SU-DHL-6 (cell line): ENCODE results near the gene SNRNP200.

Source experiments
- H2AFZ ChIP-seq: fragments of 200-600 bp; sonication (generic); 2 replicates; pipeline ENCODE4 v1.6.1; 2014; ENCODE audit warnings: low read depth, mild to moderate bottlenecking, moderate library complexity, mixed read lengths, antibody characterized with exemption, low read length; ENCODE audit not compliant: severe bottlenecking
- H3F3A ChIP-seq: fragments of 200-600 bp; shearing (Covaris generic); 2 replicates; pipeline ENCODE4 v1.6.0; 2016; ENCODE audit warnings: antibody characterized with exemption, mild to moderate bottlenecking; ENCODE audit not compliant: insufficient read depth
- H3K27ac ChIP-seq: fragments of 200-600 bp; sonication (generic); 2 replicates; pipeline ENCODE4 v1.5.1; 2016; ENCODE audit warnings: low read depth, mild to moderate bottlenecking, low read length, moderate library complexity, mixed read lengths
- H3K27me3 ChIP-seq: fragments of 200-600 bp; sonication (generic), shearing (Covaris generic); 2 replicates; pipeline ENCODE4 v1.6.0; 2014; ENCODE audit warnings: mild to moderate bottlenecking, low read length
- H3K36me3 ChIP-seq: fragments of 200-600 bp; sonication (generic); 2 replicates; pipeline ENCODE4 v1.6.1; 2014; ENCODE audit warnings: mild to moderate bottlenecking, low read length, mixed read lengths
- H3K4me2 ChIP-seq: fragments of 300-600, 200-600 bp; shearing (Covaris generic), sonication (generic); 2 replicates; pipeline ENCODE4 v1.6.0; 2014; ENCODE audit warnings: low read length, low read depth, mild to moderate bottlenecking; ENCODE audit not compliant: poor library complexity, severe bottlenecking
- H3K4me3 ChIP-seq: fragments of 200-600 bp; sonication (generic); 2 replicates; pipeline ENCODE4 v1.5.1; 2014; ENCODE audit warnings: antibody characterized with exemption, low read length, mild to moderate bottlenecking, mixed read lengths; ENCODE audit not compliant: insufficient read depth, poor library complexity, severe bottlenecking
- H3K79me2 ChIP-seq: fragments of 200-600 bp; sonication (generic); 2 replicates; pipeline ENCODE4 v1.6.1; 2014; ENCODE audit warnings: mild to moderate bottlenecking, low read length, moderate library complexity; ENCODE audit not compliant: insufficient read depth
- H3K9ac ChIP-seq: fragments of 200-600 bp; sonication (generic); 2 replicates; pipeline ENCODE4 v1.7.0; 2014; ENCODE audit warnings: mild to moderate bottlenecking, low read length
- H3K9me2 ChIP-seq: fragments of 200-600 bp; sonication (generic); replicated peaks from 2 replicates; pipeline ENCODE4 v1.6.1; 2014; ENCODE audit warnings: low read length; ENCODE audit not compliant: insufficient read depth
- H3K9me3 ChIP-seq: fragments of 200-600 bp; sonication (generic); 2 replicates; pipeline ENCODE4 v1.6.1; 2014; ENCODE audit warnings: low read length, mixed read lengths; ENCODE audit not compliant: insufficient read depth
- H4K20me1 ChIP-seq: fragments of 200-600 bp; sonication (generic); 2 replicates; pipeline ENCODE4 v1.6.1; 2014; ENCODE audit warnings: low read depth, mild to moderate bottlenecking, antibody characterized with exemption, low read length, moderate library complexity, mixed read lengths
- EZH2phosphoT487 ChIP-seq: fragments of 200-600 bp; sonication (generic), shearing (Covaris generic); conservative IDR thresholded peaks from 2 replicates; pipeline ENCODE4 v1.6.1; 2018; ENCODE audit warnings: mild to moderate bottlenecking, antibody characterized with exemption, low read length, moderate library complexity, mixed read lengths
- TF ChIP-seq, protein P1 (sequence below): fragments of 200-600 bp; sonication (generic); IDR thresholded peaks from one replicate; pipeline ENCODE4 v1.5.1; 2017; ENCODE audit warnings: antibody characterized with exemption, mild to moderate bottlenecking, low read length, moderate library complexity; ENCODE audit not compliant: insufficient read depth, poor library complexity, severe bottlenecking

The SNRNP200 gene

DNA sequence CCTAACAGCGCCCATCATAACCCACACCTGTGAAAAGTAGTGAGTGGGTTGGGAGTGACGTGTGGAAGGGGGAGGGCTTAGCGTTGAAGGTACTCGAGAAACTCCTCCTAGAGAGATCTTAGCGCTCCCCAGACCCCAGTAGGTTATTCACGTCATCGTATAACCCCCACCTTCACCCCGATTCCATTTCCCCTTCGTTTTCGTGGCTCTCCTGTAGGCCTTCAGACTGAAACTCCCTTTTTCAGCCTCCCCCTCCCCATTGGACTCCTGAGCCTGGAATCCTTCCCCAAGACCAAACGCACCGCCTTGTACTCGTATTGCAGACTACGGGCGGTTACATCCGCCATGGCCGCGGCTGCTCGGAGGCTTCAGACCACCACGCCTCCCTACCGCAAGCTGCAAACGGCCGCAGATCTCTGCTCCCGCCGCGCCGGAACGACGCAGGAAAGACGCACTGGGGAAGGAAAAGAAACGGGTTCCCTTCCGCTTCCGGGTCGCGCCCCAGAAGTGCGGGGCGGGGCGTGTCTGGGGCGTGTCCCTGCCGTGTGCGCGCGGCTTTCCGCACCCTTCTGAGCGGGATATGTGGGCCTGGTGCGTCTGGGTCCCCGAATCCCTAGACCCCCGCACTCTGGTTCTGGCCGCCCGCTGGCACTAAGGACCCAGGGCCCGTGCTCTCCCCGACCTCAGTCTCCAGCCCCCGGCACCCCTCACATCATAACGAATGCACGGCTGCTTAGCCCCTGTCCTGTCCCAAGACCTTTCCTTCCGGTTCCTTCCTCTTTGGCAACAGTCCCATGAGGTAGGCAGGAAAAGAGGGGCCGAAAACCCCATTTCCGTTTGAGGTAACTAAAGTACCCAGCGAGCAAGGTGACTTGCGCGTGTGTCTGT lies at the start of gene SNRNP200:
TSS of gene SNRNP200 (minus strand) at position 456 of the 888 bp plus-strand sequence. CDS start at position 347, 109 bp downstream.
- Histone ChIP-seq H2AFZ (peak within 1 kb of the TSS; percentile 74), H3K4me2 (peak within 1 kb of the TSS; percentile 87), H3K36me3 (peaks cover 24% of the 10 kb centered on the region), H3K27me3 (no peaks in the 10 kb centered on the region), H3K9me3 (no peaks in the 10 kb centered on the region), H3K9ac (peak within 1 kb of the TSS; percentile 87), H3F3A (peaks cover 7% of the 10 kb centered on the region; the same call in 1 of the 2 replicates), H3K27ac (peak within 1 kb of the TSS; percentile 79), H4K20me1 (no peaks in the 10 kb centered on the region), H3K9me2 (no peaks in the 10 kb centered on the region), H3K79me2 (peaks cover 47% of the 10 kb centered on the region), H3K4me3 (peak within 1 kb of the TSS; percentile 99)
- TF ChIP-seq, protein P1, sequence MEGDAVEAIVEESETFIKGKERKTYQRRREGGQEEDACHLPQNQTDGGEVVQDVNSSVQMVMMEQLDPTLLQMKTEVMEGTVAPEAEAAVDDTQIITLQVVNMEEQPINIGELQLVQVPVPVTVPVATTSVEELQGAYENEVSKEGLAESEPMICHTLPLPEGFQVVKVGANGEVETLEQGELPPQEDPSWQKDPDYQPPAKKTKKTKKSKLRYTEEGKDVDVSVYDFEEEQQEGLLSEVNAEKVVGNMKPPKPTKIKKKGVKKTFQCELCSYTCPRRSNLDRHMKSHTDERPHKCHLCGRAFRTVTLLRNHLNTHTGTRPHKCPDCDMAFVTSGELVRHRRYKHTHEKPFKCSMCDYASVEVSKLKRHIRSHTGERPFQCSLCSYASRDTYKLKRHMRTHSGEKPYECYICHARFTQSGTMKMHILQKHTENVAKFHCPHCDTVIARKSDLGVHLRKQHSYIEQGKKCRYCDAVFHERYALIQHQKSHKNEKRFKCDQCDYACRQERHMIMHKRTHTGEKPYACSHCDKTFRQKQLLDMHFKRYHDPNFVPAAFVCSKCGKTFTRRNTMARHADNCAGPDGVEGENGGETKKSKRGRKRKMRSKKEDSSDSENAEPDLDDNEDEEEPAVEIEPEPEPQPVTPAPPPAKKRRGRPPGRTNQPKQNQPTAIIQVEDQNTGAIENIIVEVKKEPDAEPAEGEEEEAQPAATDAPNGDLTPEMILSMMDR, result no peak
- TF ChIP-seq EZH2phosphoT487, result no peak

DNA sequence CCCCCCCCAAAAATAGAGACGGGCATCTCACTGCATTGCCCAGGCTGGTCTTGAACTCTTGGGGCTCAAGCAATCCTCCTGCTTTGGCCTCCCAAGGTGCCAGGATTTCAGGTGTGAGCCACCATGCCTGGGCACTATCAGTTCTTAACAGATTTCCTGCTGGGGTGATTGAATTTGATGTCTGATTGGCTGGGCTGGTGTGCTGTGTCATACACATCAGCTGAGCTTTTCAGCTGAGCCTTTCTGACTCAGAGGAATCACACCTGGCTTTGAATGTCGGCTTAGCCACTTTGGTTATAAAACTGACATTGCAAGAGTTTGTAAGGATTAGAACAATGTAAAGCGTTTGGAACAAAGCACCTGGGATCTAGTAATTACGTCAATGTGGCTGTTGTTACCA lies 49.1 kb upstream of the SNRNP200 start:
- no peaks in the 10 kb centered on the region for H3K9me3 ChIP-seq
- no peaks in the 10 kb centered on the region for H4K20me1 ChIP-seq
- TF ChIP-seq EZH2phosphoT487, result no peak
- TF ChIP-seq, protein P1, result no peak
- H3K79me2 ChIP-seq, result no peaks in the 10 kb centered on the region
- H3K27me3 ChIP-seq, result no peaks in the 10 kb centered on the region
- H2AFZ ChIP-seq, result no peak overlapping the region
- no peak overlapping the region for H3K4me3 ChIP-seq
- peaks cover 44% of the 10 kb centered on the region for H3K36me3 ChIP-seq
- no peaks in the 10 kb centered on the region for H3F3A ChIP-seq
- H3K9ac ChIP-seq, result no peak overlapping the region
- H3K27ac ChIP-seq, result no peak overlapping the region
- no peaks in the 10 kb centered on the region for H3K9me2 ChIP-seq
- H3K4me2 ChIP-seq, result no peak overlapping the region

DNA sequence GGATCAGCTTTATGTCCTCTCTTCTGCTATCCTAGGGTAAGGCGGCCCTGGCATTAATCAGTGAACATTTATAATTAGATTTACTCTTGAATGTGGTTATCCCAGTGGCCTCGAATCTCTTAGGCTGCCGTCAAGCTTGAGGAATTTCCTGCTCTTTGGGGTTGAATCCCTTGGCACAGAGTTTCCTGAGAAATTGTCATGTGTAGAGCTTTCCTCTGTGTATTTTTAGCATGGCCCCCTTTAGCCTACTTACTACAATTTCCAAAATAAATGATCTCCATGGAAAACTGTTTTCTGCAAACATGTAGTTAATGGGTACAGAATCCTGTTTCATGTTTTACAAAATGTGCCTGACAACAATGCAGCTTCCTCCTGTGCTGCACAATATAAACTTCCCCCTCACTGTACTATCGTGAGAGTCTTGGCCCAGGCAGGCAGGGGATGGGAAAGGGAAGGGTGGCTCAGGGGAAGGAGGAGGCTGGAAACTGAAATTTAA lies 48.3 kb upstream of the SNRNP200 start:
- no peak overlapping the region for H2AFZ ChIP-seq

More for the DNA sequence above, 48.3 kb upstream of the SNRNP200 start:
- Histone ChIP-seq H3F3A (no peaks in the 10 kb centered on the region), H3K9me3 (no peaks in the 10 kb centered on the region), H3K9me2 (no peaks in the 10 kb centered on the region), H3K36me3 (peaks cover 43% of the 10 kb centered on the region), H3K9ac (no peak overlapping the region), H3K27ac (no peak overlapping the region), H3K4me3 (no peak overlapping the region), H4K20me1 (no peaks in the 10 kb centered on the region), H3K4me2 (no peak overlapping the region), H3K79me2 (no peaks in the 10 kb centered on the region), H3K27me3 (no peaks in the 10 kb centered on the region)
- TF ChIP-seq EZH2phosphoT487, result no peak
- TF ChIP-seq, protein P1, result no peak
